Cerebellar nuclear complex (tissue), 1 donor: Measurements from ENCODE around the gene HOMER1.
A peak's percentile ranks its signal among the peaks of the same experiment; 100 is the strongest.

ENCODE experiments used
- DNase-seq, 2 experiments: peaks; one replicate each; lab custom pipeline; 2025; lab: John Stamatoyannopoulos, UW

The HOMER1 gene

GRCh38 chr5:79513704-79514390 is at the start of gene HOMER1:
TSS of gene HOMER1 (minus strand) at chr5:79514134. CDS start at chr5:79512774, 1,360 bp downstream.
- peak in 1 of 2 experiments; percentile 48 for DNase-seq

- DNase-seq = no peak
These were observed 49.3 kb upstream of the HOMER1 start for GRCh38 chr5:79563247-79563590.

GRCh38 chr5:79562351-79563246 is 48.7 kb upstream of the HOMER1 start:
- DNase-seq = no peak

GRCh38 chr5:79561525-79561893 is 47.6 kb upstream of the HOMER1 start:
- no peak for DNase-seq

- DNase-seq = no peak
These were observed 47.0 kb upstream of the HOMER1 start for GRCh38 chr5:79560771-79561524.

- no peak for DNase-seq
These were observed 41.5 kb upstream of the HOMER1 start for GRCh38 chr5:79555418-79555817.

GRCh38 chr5:79552984-79553383 is 39.0 kb upstream of the HOMER1 start:
- DNase-seq = no peak

- DNase-seq = no peak
These were observed 34.0 kb upstream of the HOMER1 start for GRCh38 chr5:79547982-79548381.

- DNase-seq = no peak
These were observed 33.5 kb upstream of the HOMER1 start for GRCh38 chr5:79547429-79547822.

- DNase-seq = no peak
These were observed 33.0 kb upstream of the HOMER1 start for GRCh38 chr5:79546782-79547428.

GRCh38 chr5:79544131-79544530 is 30.2 kb upstream of the HOMER1 start:
- DNase-seq = no peak

GRCh38 chr5:79540939-79541338 is 27.0 kb upstream of the HOMER1 start:
- DNase-seq = no peak

- DNase-seq = no peak
These were observed 22.4 kb upstream of the HOMER1 start for GRCh38 chr5:79536193-79536906.

GRCh38 chr5:79535477-79536192 is 21.7 kb upstream of the HOMER1 start:
- no peak for DNase-seq

- no peak for DNase-seq
These were observed 15.2 kb upstream of the HOMER1 start for GRCh38 chr5:79529110-79529509.

GRCh38 chr5:79527431-79527830 is 13.5 kb upstream of the HOMER1 start:
- DNase-seq = no peak

GRCh38 chr5:79526928-79527327 is 13.0 kb upstream of the HOMER1 start:
- no peak for DNase-seq

- DNase-seq = no peak
These were observed 12.6 kb upstream of the HOMER1 start for GRCh38 chr5:79526493-79526892.

- no peak for DNase-seq
These were observed 7.2 kb upstream of the HOMER1 start for GRCh38 chr5:79521156-79521555.

- no peak for DNase-seq
These were observed 4.8 kb upstream of the HOMER1 start for GRCh38 chr5:79518718-79519117.

GRCh38 chr5:79517601-79518000 is 3.7 kb upstream of the HOMER1 start:
- DNase-seq = no peak
